SKM-1 (cell line): Measurements from ENCODE around the gene SDF2.
"Not testable (repeated sequence)": the region's sequence is repeated elsewhere in the genome, so short reads cannot be mapped to it uniquely, and the experiment has no call there.

Experiments
- DNase-seq: peaks from one replicate; lab custom pipeline; 2025; ENCODE audit not compliant: unreplicated experiment; lab: John Stamatoyannopoulos, UW

The SDF2 gene

GRCh38 chr17:28685366-28685765 is 23.7 kb upstream of the SDF2 start:
- no peak for DNase-seq

GRCh38 chr17:28684963-28685362 is 23.3 kb upstream of the SDF2 start:
- no peak for DNase-seq

GRCh38 chr17:28682655-28683054 is 20.9 kb upstream of the SDF2 start:
- no peak for DNase-seq

GRCh38 chr17:28675980-28676379 is 14.3 kb upstream of the SDF2 start:
- no peak for DNase-seq

- no peak for DNase-seq
These were observed 13.8 kb upstream of the SDF2 start for GRCh38 chr17:28675490-28675889.

GRCh38 chr17:28669918-28670317 is 8.2 kb upstream of the SDF2 start:
- DNase-seq: no peak

- no peak for DNase-seq
These were observed 6.2 kb upstream of the SDF2 start for GRCh38 chr17:28667870-28668269.

- no peak for DNase-seq
These were observed 4.3 kb upstream of the SDF2 start for GRCh38 chr17:28665994-28666393.

GRCh38 chr17:28663723-28664122 is 2.0 kb upstream of the SDF2 start:
- DNase-seq: no peak

- no peak for DNase-seq
These were observed 772 bp upstream of the SDF2 start for GRCh38 chr17:28662527-28662829.

- not testable (repeated sequence) for DNase-seq
These were observed 2.2 kb downstream of the SDF2 start for GRCh38 chr17:28659497-28659881.

- not testable (repeated sequence) for DNase-seq
These were observed 2.8 kb downstream of the SDF2 start for GRCh38 chr17:28658766-28659496.

- not testable (repeated sequence) for DNase-seq
These were observed 3.4 kb downstream of the SDF2 start for GRCh38 chr17:28658342-28658741.

- DNase-seq: no peak
These were observed 4.0 kb downstream of the SDF2 start for GRCh38 chr17:28657756-28658155.

GRCh38 chr17:28655160-28655559 is 6.5 kb downstream of the SDF2 start:
- no peak for DNase-seq

GRCh38 chr17:28648698-28649097 is 13.0 kb downstream of the SDF2 start:
- DNase-seq: no peak

GRCh38 chr17:28646039-28646754 is 15.5 kb downstream of the SDF2 start:
- no peak for DNase-seq

GRCh38 chr17:28645576-28645939 is 16.1 kb downstream of the SDF2 start:
- DNase-seq: no peak

GRCh38 chr17:28644787-28645575 is 16.7 kb downstream of the SDF2 start, which contains the start of gene BLTP2:
TSS of gene BLTP2 (minus strand) at chr17:28645158. CDS start at chr17:28645056, 102 bp downstream.
- peak; percentile 88 for DNase-seq

- DNase-seq: peak; percentile 83
These were observed 17.5 kb downstream of the SDF2 start for GRCh38 chr17:28643983-28644786.

GRCh38 chr17:28641579-28641978 is 20.1 kb downstream of the SDF2 start:
- DNase-seq: no peak
